A172 (cell line): ENCODE data around the gene SLC27A6. TPM values are rescaled to one million over a fixed set of nuclear protein-coding genes. Genes with fewer than 3 reads are reported as not detected.

ENCODE experiments used
- DNase-seq: peaks from one replicate; pipeline ENCODE4 v3.0.0-alpha.2; 2015; ENCODE audit warnings: low spot score
- total RNA-seq: library from RNA; depleted of rRNA; stranded (reverse); fragments of >200 nt; shearing (Covaris generic); gene quantifications from 2 replicates; pipeline ENCODE4 v1.2.3, GENCODE V29; 2014; rRNA removed

SLC27A6 gene
- total RNA-seq, 1 experiment from 2014 or later, result not detected

DNA sequence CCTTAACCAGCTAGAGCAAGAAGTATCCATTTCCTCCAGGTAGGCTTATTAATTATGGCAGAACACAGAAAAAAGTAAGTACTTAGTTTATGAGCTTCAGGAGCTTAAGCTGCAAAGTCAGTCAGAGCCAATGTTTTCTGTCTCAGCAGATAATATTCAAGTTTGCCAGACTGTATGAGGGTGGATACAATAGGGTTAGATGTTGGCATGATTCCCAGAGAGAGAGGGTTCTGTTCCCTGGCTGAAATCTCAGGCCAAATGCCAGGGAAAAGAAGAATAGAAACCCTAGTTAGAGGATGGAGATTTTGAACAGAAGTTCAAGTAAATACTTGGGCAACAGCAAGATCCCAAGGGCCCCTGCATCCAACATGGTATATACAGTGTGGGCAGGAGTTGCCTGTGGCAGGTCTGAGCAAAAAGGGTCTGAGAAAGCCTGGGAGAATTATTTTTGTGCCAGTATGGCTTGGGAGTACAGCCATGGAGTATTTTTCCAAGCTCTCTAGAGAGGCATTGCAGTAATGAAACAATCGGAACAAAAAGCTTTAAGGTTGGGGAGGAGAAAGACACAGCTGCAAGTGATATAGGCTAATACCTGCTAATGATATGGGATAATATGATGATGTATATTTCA, 98.3 kb downstream of the SLC27A6 start:
- DNase-seq, result no peak

DNA sequence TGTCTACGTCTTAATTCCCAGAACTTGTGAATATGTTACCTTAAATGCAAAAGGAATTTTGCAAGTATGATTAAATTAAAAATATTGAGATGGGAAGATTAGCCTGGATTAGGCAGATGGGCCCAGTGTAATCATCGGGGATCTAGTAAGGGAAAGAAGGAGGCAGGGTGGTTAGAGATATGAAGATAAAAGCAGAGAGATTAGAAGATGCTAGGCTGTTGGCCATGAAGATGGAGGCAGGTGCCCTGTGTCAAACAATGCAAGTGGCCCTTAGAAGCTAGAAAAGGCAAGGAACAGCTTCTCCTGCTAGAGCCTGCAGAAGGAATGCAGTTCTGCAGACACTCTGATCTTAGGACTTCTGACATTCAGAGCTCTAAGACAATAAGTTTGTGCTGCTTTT, 100.4 kb downstream of the SLC27A6 start:
- no peak for DNase-seq

DNA sequence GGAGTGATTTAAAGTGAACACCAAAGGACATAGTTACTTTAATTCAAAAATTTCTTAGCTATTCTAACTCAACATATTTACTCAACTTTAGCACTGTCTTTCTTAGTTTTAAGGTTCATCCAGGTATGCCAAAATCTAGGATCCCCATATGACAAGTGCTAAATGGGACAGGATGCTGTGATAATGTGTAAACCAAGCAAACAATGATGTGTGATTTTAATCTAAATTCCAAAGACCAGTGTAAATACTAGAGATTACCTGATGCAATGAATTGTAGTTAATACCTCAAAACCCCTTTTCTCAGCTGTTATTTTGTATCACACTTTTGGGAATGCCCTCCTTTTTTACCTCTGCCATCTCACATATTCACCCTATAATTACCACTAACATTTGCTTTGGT, 102.5 kb downstream of the SLC27A6 start:
- no peak for DNase-seq

DNA sequence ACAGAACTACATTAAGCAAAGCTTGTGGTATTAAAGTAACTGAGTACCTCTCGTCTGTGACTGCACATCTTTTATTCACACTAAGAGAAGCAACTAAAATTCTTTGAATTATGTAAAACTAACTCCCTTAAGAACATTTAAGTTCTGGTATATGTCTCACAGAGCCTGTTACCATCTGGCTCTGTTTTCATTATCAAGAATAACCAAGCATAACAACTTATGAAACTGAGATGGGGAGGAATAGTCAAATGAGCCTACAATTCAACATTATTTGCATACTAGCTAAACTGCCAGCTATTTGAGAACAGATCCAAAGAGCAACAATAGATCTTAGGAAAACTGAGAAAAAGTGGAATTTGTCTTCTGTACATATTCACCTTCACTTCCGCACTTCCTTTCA, 104.0 kb downstream of the SLC27A6 start:
- no peak for DNase-seq

DNA sequence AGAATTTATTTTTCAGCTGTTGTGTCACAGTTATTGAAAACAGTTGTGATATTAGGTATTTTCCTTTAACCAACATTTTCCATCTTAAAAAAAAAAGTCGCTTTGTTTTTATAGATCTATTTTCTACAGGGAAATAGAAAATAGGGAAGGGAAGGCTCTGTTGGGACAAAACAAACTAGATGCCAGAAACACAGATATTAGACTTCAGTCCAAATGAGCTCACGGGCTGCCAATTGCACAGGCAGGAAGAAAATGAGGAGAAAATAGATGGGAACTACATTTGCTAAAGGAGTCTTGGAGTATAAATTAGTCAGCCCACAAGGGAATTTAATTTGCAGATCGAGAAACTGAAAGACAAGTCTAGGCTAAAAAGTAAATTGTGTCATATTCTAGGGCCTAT, 107.8 kb downstream of the SLC27A6 start:
- DNase-seq, result no peak

DNA sequence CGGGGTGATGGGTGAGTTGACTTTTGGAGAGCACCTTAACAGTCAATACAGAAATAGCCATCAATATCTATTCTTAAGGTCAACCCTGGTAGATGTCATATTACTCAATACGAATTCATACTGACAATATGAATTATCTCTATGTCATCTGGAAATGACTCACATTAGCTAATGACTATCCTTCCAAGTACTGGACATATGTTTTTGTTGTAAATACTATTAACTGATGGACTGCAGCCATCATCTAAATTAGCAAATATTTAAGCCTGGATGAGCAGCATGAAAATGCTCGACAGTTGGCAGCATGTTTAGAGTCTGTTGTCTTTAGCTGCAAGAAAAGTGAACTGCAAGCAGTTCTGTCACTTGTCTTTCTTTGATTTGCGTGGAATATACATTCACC, 109.6 kb downstream of the SLC27A6 start:
- DNase-seq, result no peak

DNA sequence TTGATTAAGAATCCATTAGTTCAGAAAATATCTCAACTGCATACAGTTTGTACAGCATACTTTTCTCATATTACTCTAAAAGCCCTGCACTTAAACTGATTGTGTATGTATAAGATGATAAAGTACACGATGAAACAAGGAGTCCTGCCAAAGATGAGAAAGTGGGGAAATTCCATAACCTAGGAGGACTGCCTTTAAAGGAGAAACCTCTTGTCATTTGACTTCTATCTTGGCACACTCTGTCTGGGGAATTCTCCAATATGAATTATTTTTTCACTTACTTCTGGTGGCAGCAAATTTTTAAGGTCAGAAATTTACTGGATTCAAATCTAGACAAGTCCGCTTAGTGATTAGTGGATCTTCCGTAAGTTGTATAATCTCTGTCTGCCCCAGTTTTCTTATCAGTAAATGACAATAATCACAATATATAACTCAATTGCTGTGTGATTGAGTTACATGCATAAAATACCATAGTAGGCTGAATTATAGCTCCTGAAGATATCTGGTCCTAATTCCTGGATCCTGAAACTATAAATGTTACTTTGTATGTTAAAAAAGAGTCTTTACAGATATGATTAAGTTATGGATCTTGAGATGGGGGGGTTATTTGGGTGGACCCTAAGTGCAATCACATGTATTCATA, 112.3 kb downstream of the SLC27A6 start:
- DNase-seq, result no peak

DNA sequence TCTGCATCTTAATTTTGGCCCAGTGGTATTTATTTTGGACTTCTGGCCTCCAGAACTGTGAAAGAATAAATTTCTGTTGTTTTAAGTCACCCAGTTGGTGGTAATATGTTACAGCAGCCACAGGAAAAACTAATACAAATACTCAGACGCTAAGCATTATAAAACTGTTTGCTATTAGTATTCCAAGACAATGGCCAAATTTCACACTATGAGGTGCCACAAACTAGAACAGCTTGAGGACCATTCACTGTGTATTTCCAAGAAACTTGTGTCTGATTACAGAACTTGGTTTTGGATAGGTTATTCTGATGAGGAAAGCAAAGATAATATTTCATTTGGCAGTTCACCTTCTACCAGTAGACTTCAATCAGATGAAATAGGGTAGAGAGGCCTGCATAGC, 113.0 kb downstream of the SLC27A6 start:
- DNase-seq, result no peak

DNA sequence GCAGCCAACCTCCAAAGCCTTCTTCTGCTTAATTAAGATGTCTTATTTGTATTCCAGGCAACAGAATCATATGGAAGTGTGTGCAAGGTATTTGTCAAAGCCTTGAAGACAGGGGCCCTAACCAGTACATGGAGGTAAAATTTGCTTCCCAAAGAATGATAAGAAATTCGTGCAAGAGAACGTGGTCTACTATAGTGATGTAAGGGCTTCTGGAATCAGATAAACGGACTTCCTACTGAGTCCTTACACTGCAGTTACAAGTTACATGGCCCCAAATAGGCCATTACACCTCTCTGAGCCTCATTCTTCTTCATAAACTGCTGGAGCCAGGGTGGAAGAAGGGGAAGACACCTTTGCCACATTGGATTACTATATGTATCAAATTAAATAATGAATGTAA, 113.4 kb downstream of the SLC27A6 start:
- no peak for DNase-seq

DNA sequence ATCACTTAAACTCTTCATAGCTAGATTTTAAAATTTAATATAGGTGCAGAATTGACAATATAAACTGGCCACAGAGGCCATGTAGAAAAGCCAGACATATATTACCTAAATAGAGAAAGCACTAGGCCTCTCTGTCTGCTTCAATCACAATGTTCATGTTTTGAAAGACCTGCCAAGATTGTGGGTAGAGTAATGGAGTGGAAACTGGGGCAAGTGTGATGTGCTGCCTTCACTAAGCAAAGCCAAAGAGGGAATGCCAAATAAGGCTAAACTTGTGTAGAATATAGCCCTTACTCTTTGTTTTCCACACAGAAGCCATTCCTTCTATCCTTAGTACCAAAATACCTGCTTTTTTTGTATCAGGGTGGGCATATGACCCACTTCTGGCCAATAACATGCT, 114.2 kb downstream of the SLC27A6 start:
- DNase-seq, result no peak

DNA sequence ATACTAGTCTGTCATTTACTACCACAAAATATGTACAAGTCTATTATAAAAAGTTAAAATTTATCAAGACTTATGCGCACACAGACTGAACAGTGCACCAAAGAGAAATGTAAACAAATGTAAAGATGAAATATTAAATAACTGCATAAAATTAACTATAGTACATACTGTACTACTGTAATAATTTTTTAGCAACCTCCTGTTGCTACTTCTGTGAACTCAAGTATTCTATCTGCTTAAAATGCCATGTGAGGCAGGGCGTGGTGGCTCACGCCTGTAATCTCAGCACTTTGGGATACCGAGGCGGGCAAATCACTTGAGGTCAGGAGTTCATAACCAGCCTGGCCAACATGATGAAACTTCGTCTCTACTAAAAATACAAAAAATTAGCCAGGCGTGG, 115.5 kb downstream of the SLC27A6 start:
- DNase-seq, result no peak

DNA sequence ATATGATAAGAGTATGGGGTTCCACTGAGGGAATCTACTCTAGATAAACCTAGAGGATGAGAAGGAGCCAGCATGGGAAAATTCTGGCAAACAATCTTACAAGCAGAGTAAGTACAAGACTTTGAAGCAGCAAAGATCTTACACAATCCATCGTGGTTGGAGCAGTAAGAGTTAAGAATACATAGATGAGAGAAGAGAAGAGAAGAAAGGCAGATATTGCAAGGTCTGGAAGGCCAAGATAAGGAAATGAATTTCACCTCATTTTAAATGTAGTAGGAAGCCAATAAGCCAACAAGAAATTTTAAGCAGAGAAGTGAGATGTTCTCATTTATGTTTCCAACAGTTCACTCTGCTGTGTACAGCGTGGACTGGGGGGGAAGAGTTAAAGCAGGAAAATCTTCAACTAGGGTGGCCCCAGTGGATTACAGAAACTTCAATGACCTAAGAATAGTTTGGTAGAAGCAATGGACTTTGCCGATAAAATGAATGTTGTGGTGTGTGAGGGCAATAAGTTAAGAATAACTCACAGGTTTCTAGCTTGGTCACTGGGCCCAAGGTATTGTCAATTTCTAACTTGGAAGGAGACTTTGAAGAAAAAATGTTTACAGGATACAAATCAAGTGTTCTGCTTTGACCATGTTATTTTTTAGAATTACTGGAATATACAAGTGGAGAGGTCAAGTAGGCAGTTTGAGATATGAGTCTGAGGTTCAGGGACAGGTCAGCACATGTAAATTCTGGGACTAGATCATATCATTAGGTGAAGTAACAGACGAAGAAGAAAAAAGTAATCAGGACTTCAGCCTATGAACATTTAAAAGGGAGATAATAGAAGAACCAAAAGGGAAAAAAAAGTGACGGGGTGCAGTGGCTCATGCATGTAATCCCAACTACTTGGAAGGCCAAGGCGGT, 117.2 kb downstream of the SLC27A6 start:
- no peak for DNase-seq

Other genes starting within 250 kb of the SLC27A6 start
- gene ISOC1, start 129.3 kb downstream of the SLC27A6 start, total RNA-seq, result 32.0 and 40.8 TPM in 2 replicates